Erythroblast (primary cell): ENCODE results near the gene SH3GL1.

Source experiments
- DNase-seq, 2 experiments: peaks; one replicate each; lab custom pipeline; 2025; lab: John Stamatoyannopoulos, UW
- GATA1 ChIP-seq: IDR thresholded peaks from 2 replicates; pipeline ENCODE4 v1.6.1; 2011; ENCODE audit warnings: low read depth, mild to moderate bottlenecking, control low read depth, low read length, moderate library complexity
- POLR2A ChIP-seq: IDR thresholded peaks from 2 replicates; pipeline ENCODE4 v1.6.1; 2011; ENCODE audit warnings: mild to moderate bottlenecking, low read length

The SH3GL1 gene

GRCh38 chr19:4363571-4364304, 36.6 kb downstream of the SH3GL1 start:
- DNase-seq: no peak
- peak; percentile 19 for TF ChIP-seq POLR2A
- TF ChIP-seq GATA1: no peak

- TF ChIP-seq GATA1 (no peak), POLR2A (no peak)
- no peak for DNase-seq
These were observed 37.4 kb downstream of the SH3GL1 start for GRCh38 chr19:4362831-4363545.

DNA sequence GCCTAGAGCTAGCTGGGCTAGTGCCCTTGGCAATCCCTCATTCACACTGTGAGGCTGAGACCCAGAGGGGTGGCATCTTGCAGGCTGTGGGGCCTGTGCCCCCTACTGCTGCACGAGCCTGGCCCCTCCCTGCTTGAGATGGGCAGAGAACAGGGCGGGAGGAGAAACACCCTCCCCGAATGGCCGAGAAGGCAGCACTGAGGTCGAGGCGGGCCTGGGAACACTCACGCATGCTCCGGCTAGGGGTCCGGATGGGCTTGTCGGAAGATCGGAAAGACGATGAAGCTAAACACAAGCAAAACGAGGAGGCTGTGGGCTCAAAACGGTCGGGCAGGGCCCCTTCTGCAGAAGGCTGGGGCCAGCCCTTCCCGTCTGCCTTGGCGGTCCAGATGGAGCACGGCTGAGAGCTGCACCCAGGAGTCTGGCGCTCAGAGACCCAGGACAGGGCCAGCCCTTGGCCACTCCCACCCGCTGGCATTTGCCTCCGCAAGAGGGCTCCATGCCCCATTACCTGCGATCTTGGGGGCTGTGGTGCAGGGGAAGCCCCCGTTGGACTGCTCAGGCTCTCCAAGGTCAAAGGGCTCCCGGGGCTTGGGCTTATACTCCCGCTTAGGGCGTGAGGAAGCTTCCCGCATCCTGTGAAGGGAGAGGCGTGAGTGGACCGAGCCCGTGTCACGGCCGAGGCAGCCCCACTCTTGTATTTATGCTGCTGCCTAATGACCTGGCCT, 38.1 kb downstream of the SH3GL1 start:
- TF ChIP-seq POLR2A (no peak), GATA1 (no peak)
- no peak for DNase-seq

- no peak for DNase-seq
- TF ChIP-seq POLR2A (no peak), GATA1 (no peak)
These were observed 38.9 kb downstream of the SH3GL1 start for GRCh38 chr19:4361152-4362046.

DNA sequence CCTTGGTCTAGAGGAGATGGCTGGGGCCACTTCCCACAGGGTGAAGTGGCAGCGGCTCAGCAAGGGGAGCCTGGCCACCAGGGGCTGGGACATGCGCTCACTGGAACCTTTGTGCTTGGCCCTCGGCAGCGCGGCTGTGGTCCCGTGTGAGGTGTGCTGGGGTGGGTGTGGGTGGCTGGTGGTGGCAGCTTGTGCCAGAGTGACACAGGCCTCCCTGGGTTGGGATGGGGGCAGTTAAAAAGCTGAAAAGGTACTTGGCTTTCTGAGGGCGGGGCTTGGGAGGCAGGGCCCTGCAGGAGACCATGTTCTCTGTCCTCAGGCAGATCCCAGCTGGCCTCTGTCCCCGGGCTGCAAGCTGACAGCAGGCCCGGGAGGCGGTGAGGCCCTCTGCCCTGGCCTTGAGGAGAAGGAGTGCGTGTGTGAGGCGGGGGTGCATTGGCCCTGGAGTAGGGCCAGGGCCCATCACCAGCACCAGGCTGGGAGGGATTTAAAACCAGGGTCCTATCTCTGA, 39.7 kb downstream of the SH3GL1 start:
- TF ChIP-seq POLR2A: no peak
- TF ChIP-seq GATA1: no peak
- DNase-seq: no peak

DNA sequence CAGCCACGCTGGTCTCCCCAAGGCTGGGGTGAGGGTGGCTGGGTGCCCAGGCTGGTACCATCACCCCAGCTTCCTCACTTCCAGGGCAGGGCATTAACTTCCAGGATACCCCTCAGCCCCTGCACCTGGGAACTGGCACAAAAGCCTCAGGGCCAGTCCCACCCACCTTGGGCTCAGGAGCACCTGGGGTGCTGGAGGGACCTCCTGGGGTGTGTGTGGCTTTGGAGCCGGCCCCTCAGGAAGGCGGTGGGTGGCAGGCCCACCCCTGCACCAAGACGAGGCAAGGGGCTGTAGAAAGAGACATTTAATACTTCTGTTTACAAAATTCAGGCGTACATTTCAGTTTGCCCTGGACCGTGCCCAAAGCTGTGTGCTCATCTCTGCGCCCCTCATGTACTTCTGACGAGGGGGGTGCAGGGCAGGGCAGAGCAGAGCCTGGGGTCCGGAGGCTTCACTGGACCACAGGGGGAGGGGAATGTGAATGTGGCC, 40.2 kb downstream of the SH3GL1 start:
- peak; percentile 34 for TF ChIP-seq POLR2A
- no peak for TF ChIP-seq GATA1
- DNase-seq: no peak

DNA sequence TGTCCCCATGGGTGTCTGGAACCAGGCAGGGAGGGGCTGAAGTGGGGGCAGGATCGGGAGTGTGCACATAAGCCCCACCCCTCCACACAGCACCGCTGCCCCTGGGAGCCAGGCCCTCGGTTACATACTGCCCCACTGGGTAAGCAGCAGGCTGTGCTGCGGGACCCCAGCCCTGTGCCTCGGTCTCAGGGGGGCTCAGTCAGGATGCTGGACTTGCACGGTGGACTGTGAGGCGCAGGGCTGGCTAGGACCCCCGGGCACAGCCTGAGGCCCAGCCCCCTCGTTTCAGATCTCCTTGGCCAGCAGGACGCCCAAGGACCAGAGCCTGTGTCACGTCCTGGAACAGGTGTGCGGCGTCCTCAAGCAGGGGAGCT, 40.7 kb downstream of the SH3GL1 start:
- TF ChIP-seq POLR2A (no peak), GATA1 (no peak)
- DNase-seq: no peak

GRCh38 chr19:4358709-4359626, 41.4 kb downstream of the SH3GL1 start:
- DNase-seq: no peak
- TF ChIP-seq GATA1 (no peak), POLR2A (no peak)

DNA sequence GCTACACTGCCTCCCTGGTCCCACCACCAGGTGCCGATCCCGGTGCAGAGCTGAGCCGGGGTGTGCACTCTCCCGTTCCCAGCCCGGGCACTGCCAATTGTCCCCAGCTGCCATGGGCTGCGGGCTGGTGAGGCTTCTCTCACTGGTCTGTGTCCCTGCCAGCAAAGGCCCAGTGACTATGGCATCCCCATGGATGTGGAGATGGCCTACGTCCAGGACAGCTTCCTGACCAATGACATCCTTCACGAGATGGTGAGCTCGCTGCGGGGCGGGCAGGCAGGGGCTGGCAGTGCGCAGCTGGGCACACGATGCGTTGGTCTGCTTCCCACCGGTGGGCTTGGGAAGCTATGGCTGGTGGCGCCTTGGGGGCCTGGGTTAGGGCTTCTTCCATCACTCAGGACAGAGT, 42.4 kb downstream of the SH3GL1 start:
- DNase-seq: no peak
- TF ChIP-seq POLR2A: no peak
- no peak for TF ChIP-seq GATA1

GRCh38 chr19:4357095-4357797, 43.1 kb downstream of the SH3GL1 start:
- no peak for TF ChIP-seq GATA1
- no peak for TF ChIP-seq POLR2A

DNA sequence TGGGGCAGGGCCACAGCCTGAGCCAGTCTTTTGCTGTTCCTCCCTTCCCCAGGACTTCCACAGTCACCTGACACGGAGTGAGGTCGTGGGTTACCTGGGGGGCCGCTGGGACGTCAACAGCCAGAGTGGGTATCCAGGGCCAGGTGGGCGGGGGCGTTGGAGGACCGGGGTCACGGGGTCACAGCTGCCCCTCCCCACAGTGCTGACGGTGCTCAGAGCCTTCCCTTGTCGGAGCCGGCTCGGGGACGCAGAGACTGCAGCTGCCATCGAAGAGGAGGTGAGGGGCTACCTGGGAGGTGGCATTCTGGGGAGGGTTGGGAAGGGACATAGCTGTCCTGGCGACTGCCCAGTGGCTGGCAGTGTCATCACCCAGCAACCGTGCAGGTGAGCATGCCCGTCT, 45.5 kb downstream of the SH3GL1 start:
- TF ChIP-seq POLR2A (no peak), GATA1 (no peak)
- no peak for DNase-seq

More at GRCh38 chr19:4357095-4357797, 43.1 kb downstream of the SH3GL1 start:
- no peak for DNase-seq

GRCh38 chr19:4354282-4354681, 46.1 kb downstream of the SH3GL1 start:
- no peak for DNase-seq
- no peak for TF ChIP-seq POLR2A
- TF ChIP-seq GATA1: no peak

GRCh38 chr19:4352701-4353121, 47.6 kb downstream of the SH3GL1 start:
- DNase-seq: peak; percentile 72 to 85
- TF ChIP-seq GATA1 (no peak), POLR2A (no peak)
